HG03442 (cell line): ENCODE data around the gene RSPRY1.
"Not testable (repeated sequence)": the region's sequence is repeated elsewhere in the genome, so short reads cannot be mapped to it uniquely, and the experiment has no call there.

Experiments
- ATAC-seq: cut with Tn5 transposase; IDR thresholded peaks from one replicate; pipeline ENCODE4 v1.9.1; 2021; ENCODE audit warnings: mild to moderate bottlenecking, moderate library complexity; ENCODE audit not compliant: unreplicated experiment

RSPRY1 gene

GRCh38 chr16:57185446-57185944 lies 634 bp upstream of the RSPRY1 start:
- ATAC-seq: peak; percentile 23

GRCh38 chr16:57186872-57187854 lies 1.0 kb downstream of the RSPRY1 start:
- ATAC-seq: no peak

- not testable (repeated sequence) for ATAC-seq
Measured at GRCh38 chr16:57187902-57188710, 2.0 kb downstream of the RSPRY1 start.

GRCh38 chr16:57188711-57189002 lies 2.5 kb downstream of the RSPRY1 start:
- ATAC-seq: no peak

GRCh38 chr16:57189527-57189926 lies 3.4 kb downstream of the RSPRY1 start:
- not testable (repeated sequence) for ATAC-seq

GRCh38 chr16:57190136-57190535 lies 4.0 kb downstream of the RSPRY1 start:
- ATAC-seq: no peak

GRCh38 chr16:57191056-57191571 lies 5.0 kb downstream of the RSPRY1 start:
- ATAC-seq: no peak

- ATAC-seq: no peak
Measured at GRCh38 chr16:57192146-57192545, 6.0 kb downstream of the RSPRY1 start.

GRCh38 chr16:57192720-57193486 lies 6.8 kb downstream of the RSPRY1 start:
- no peak for ATAC-seq

GRCh38 chr16:57194512-57194911 lies 8.4 kb downstream of the RSPRY1 start:
- ATAC-seq: no peak

- ATAC-seq: no peak
Measured at GRCh38 chr16:57196286-57196685, 10.2 kb downstream of the RSPRY1 start.

GRCh38 chr16:57196753-57197152 lies 10.6 kb downstream of the RSPRY1 start:
- no peak for ATAC-seq

- not testable (repeated sequence) for ATAC-seq
Measured at GRCh38 chr16:57200321-57200720, 14.2 kb downstream of the RSPRY1 start.

GRCh38 chr16:57200926-57201325 lies 14.8 kb downstream of the RSPRY1 start:
- not testable (repeated sequence) for ATAC-seq

GRCh38 chr16:57202095-57202886 lies 16.2 kb downstream of the RSPRY1 start:
- ATAC-seq: no peak

- ATAC-seq: no peak
Measured at GRCh38 chr16:57203451-57203850, 17.3 kb downstream of the RSPRY1 start.

GRCh38 chr16:57204675-57205074 lies 18.5 kb downstream of the RSPRY1 start:
- ATAC-seq: no peak

- no peak for ATAC-seq
Measured at GRCh38 chr16:57208926-57209325, 22.8 kb downstream of the RSPRY1 start.

- ATAC-seq: no peak
Measured at GRCh38 chr16:57209780-57210179, 23.7 kb downstream of the RSPRY1 start.

GRCh38 chr16:57213462-57213861 lies 27.3 kb downstream of the RSPRY1 start:
- no peak for ATAC-seq
